OCI-LY7 (cell line): ENCODE measurements around the gene CHD9NB. TPM values are rescaled to one million over a fixed set of nuclear protein-coding genes. Genes with fewer than 3 reads are reported as not detected.
A peak's percentile ranks its signal among the peaks of the same experiment; 100 is the strongest.

Experiments
- BruUV-seq: library from RNA; stranded (reverse); fragments of 400-500 nt; replicated peaks from 2 replicates; lab custom pipeline; 2021; lab: Mats Ljungman, UMichigan
- CTCF ChIA-PET: fragments of 300-600 bp; sonication (Branson Sonifier 250); formaldehyde crosslinking; loops from one replicate; lab custom pipeline; 2022; ENCODE audit warnings: antibody characterized with exemption; ENCODE audit not compliant: unreplicated experiment; lab: Charles Lee
- POLR2A ChIA-PET: fragments of 300-600 bp; sonication (Branson Sonifier 250); formaldehyde crosslinking; loops from one replicate; lab custom pipeline; 2022; ENCODE audit warnings: antibody characterized with exemption; lab: Charles Lee
- DNase-seq: peaks from one replicate; pipeline ENCODE4 v3.0.0-alpha.2; 2015; ENCODE audit warnings: low spot score
- H2AFZ ChIP-seq: fragments of 200-600 bp; sonication (generic), shearing (Covaris generic); 2 replicates; pipeline ENCODE4 v1.6.1; 2014; ENCODE audit warnings: mild to moderate bottlenecking, antibody characterized with exemption, low read length, moderate library complexity
- H3K27ac ChIP-seq: fragments of 200-600 bp; sonication (generic); 2 replicates; pipeline ENCODE4 v1.5.1; 2014; ENCODE audit warnings: mixed run types, low read depth, mild to moderate bottlenecking, moderate library complexity, low read length, inconsistent platforms; ENCODE audit not compliant: poor library complexity, severe bottlenecking
- H3K36me3 ChIP-seq: fragments of 200-600 bp; sonication (generic); 2 replicates; pipeline ENCODE4 v1.6.1; 2014; ENCODE audit warnings: mild to moderate bottlenecking, antibody characterized with exemption, low read length, moderate library complexity, mixed read lengths; ENCODE audit not compliant: insufficient read depth
- H3K4me1 ChIP-seq: fragments of 200-600 bp; sonication (generic); 2 replicates; pipeline ENCODE4 v1.5.1; 2014; ENCODE audit warnings: mild to moderate bottlenecking, low read length; ENCODE audit not compliant: insufficient read depth, poor library complexity, severe bottlenecking
- H3K4me2 ChIP-seq: fragments of 200-600 bp; sonication (generic); 2 replicates; pipeline ENCODE4 v1.6.1; 2014; ENCODE audit warnings: mild to moderate bottlenecking, low read length
- H3K4me3 ChIP-seq: fragments of 200-600 bp; sonication (generic); 2 replicates; pipeline ENCODE4 v1.5.1; 2014; ENCODE audit warnings: mild to moderate bottlenecking, low read depth, low read length; ENCODE audit not compliant: poor library complexity, severe bottlenecking
- H3K79me2 ChIP-seq: fragments of 200-600 bp; sonication (generic); 2 replicates; pipeline ENCODE4 v1.6.1; 2016; ENCODE audit warnings: low read depth, mild to moderate bottlenecking, low read length, moderate library complexity, mixed read lengths; ENCODE audit not compliant: insufficient read depth
- H3K9me2 ChIP-seq: fragments of 200-600 bp; sonication (generic); 2 replicates; pipeline ENCODE4 v1.6.1; 2016; ENCODE audit warnings: mild to moderate bottlenecking, low read length, mixed read lengths; ENCODE audit not compliant: insufficient read depth
- H3K9me3 ChIP-seq: fragments of 200-600 bp; sonication (generic); 2 replicates; pipeline ENCODE4 v1.6.1; 2014; ENCODE audit warnings: mild to moderate bottlenecking, mixed run types, low read length, mixed read lengths
- H4K20me1 ChIP-seq: fragments of 200-600 bp; sonication (generic); 2 replicates; pipeline ENCODE4 v1.6.1; 2014; ENCODE audit warnings: mild to moderate bottlenecking, antibody characterized with exemption, low read length, moderate library complexity, mixed read lengths; ENCODE audit not compliant: insufficient read depth
- CTCF ChIP-seq: fragments of 200-600 bp; sonication (generic); conservative IDR thresholded peaks from 2 replicates; pipeline ENCODE4 v1.5.1; 2014; ENCODE audit warnings: mild to moderate bottlenecking, antibody characterized with exemption, low read length, moderate library complexity, mixed read lengths
- EZH2phosphoT487 ChIP-seq: fragments of 200-600 bp; sonication (generic); IDR thresholded peaks from 2 replicates; pipeline ENCODE4 v1.6.1; 2018; ENCODE audit warnings: low read depth, borderline replicate concordance, mild to moderate bottlenecking, mixed run types, antibody characterized with exemption, low read length, moderate library complexity, mixed read lengths
- intact Hi-C: fragments of 100-400 bp; cut with micrococcal nuclease; formaldehyde crosslinking; loops from one replicate; pipeline ENCODE4 v1.10.0; 2022; ENCODE audit not compliant: unreplicated experiment
- total RNA-seq, 2 experiments: library from RNA; depleted of rRNA in 1 of 2; stranded (reverse); fragments of >200 nt in 1 of 2; shearing (Covaris generic) in 1 of 2; gene quantifications; 2 replicates each; pipeline ENCODE4 v1.2.3, GENCODE V29; 2014 to 2022

CHD9NB gene
- total RNA-seq, 2 experiments from 2014 or later, result not detected

GRCh38 chr16:53100131-53100748 lies 47.5 kb upstream of the CHD9NB start:
- Histone ChIP-seq H3K79me2 (peaks cover 80% of the 10 kb centered on the region), H3K4me3 (peak overlapping the region; percentile 69), H3K36me3 (peaks cover 19% of the 10 kb centered on the region), H3K9me2 (no peaks in the 10 kb centered on the region), H3K27ac (peak overlapping the region; percentile 97), H2AFZ (peak overlapping the region; percentile 6; the same call in 1 of the 2 replicates), H3K4me2 (peak overlapping the region; percentile 80), H3K4me1 (peaks cover 76% of the 10 kb centered on the region), H3K9me3 (0 out of 2 replicates have a peak, but pooled peaks cover 1% of the 10 kb centered on the region), H4K20me1 (no peaks in the 10 kb centered on the region)
- POLR2A ChIA-PET, result interaction anchor here (0.7 to 8.1 kb wide), 12 partner anchors 18 to 1823 kb away, joined by 3 to 77 read pairs (median 8); partner anchors contain the start of gene CHD9
- no TSS peak for BruUV-seq
- intact Hi-C loops, result no loop called here
- TF ChIP-seq CTCF (no peak), EZH2phosphoT487 (no peak)
- CTCF ChIA-PET, result interaction anchor here (0.6 to 0.8 kb wide), 2 partner anchors 13 to 21 kb away, joined by 3 read pairs; no protein-coding TSS in a partner anchor
- DNase-seq, result peak; percentile 53

DNA sequence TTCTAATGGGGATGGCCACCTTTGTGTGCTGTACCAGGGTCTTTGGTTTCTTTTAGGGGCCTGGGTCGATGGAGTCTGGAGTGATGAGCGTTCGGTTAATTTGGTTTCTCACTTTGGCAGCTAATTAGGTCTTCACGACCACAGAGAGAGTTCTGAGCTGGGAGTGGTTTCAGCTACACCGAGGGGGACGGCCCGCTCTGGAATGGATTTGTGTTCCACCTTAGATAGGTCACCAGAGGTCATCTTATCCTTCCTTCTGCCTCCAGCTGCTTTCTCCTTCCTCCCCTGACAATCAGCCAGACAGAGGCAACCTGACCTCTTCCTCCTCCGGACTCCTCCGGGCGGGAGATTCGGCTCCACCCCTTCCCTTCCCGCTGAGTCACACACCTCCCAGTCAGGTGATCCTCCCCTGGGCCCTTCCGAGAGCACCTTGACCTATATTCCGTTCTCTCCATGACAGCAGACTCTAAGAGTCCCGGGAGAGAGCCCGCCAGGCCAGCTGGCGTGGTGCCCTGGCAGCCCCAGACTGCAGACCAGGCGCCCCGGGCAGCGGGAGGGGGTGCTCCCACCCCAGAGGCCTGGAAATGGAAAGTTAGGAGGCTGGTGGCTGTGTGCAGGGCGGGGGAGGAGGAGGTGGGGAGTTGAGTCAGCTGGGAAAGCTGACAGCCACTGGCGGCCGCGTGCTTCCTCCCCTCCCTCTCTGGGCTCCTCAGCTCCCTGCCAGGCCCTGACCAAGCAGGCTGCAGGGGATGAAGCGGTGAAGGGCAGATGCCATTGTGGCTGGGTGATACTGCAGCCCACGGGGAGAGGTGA lies 46.8 kb upstream of the CHD9NB start:
- no peaks in the 10 kb centered on the region for H3K9me2 ChIP-seq
- peak overlapping the region; percentile 80 for H3K4me2 ChIP-seq
- H4K20me1 ChIP-seq, result no peaks in the 10 kb centered on the region
- intact Hi-C loops, result loop anchor here (1.0 to 2.0 kb wide), 3 partner anchors 29 to 38 kb away; no protein-coding TSS in a partner anchor
- ChIA-PET POLR2A (interaction anchor here (0.5 to 8.1 kb wide), 12 partner anchors 10 to 471 kb away, joined by 3 to 77 read pairs (median 8); partner anchors contain the start of gene CHD9), CTCF (interaction anchor here (0.8 to 1.3 kb wide), 3 partner anchors 21 to 43 kb away, joined by 3 to 4 read pairs (median 3); no protein-coding TSS in a partner anchor)
- peaks cover 81% of the 10 kb centered on the region for H3K4me1 ChIP-seq
- DNase-seq, result peak; percentile 70
- no peak for TF ChIP-seq CTCF
- H3K36me3 ChIP-seq, result peaks cover 20% of the 10 kb centered on the region
- H3K27ac ChIP-seq, result peak overlapping the region; percentile 97
- H3K79me2 ChIP-seq, result peaks cover 80% of the 10 kb centered on the region
- no peaks in the 10 kb centered on the region for H3K9me3 ChIP-seq
- peak overlapping the region; percentile 6; the same call in 1 of the 2 replicates for H2AFZ ChIP-seq
- BruUV-seq, result no TSS peak
- H3K4me3 ChIP-seq, result peak overlapping the region; percentile 69
